Vagina (tissue), 2 donors: Measurements from ENCODE around the gene WNT7B. TPM values are rescaled to one million over a fixed set of nuclear protein-coding genes. Genes with fewer than 3 reads are reported as not detected.

ENCODE experiments used
- DNase-seq, 2 donors: peaks; one replicate each; pipeline ENCODE4 v3.0.0-alpha.2; 2017; ENCODE audit errors: extremely low spot score in 2 of 2
- H3K27ac ChIP-seq: fragments of 200-600 bp; sonication (generic); one replicate; pipeline ENCODE4 v1.5.1; 2019
- H3K27me3 ChIP-seq: fragments of 200-600 bp; sonication (generic); one replicate; pipeline ENCODE4 v1.5.1; 2019
- H3K36me3 ChIP-seq, 2 donors: fragments of 200-600 bp; sonication (generic); one replicate each; pipeline ENCODE4 v1.5.1; 2017 to 2019
- H3K4me1 ChIP-seq: fragments of 200-600 bp; sonication (generic); one replicate; pipeline ENCODE4 v1.5.1; 2019
- H3K4me3 ChIP-seq, 2 donors: fragments of 200-600 bp; sonication (generic); 1 replicate in 1 of 2; 2 replicates in 1 of 2; pipeline ENCODE4 v1.5.1; 2016 to 2019
- H3K9me3 ChIP-seq: fragments of 200-600 bp; sonication (generic); one replicate; pipeline ENCODE4 v1.5.1; 2019
- POLR2A ChIP-seq, 2 donors: fragments of 450-650 bp; IDR thresholded peaks; one replicate each; pipeline ENCODE4 v1.6.1; 2017; ENCODE audit warnings: antibody characterized with exemption in 2 of 2, mild to moderate bottlenecking in 2 of 2, moderate library complexity in 2 of 2
- POLR2AphosphoS5 ChIP-seq, 2 donors: sonication (generic); formaldehyde crosslinking; IDR thresholded peaks; one replicate each; pipeline ENCODE4 v1.9.0; 2017; ENCODE audit warnings: antibody characterized with exemption in 2 of 2, mild to moderate bottlenecking in 2 of 2, low read depth in 1 of 2; ENCODE audit not compliant: insufficient read depth in 1 of 2
- intact Hi-C: fragments of 100-400 bp; cut with DNase I; formaldehyde crosslinking; loops from one replicate; pipeline ENCODE4 v1.15.1; 2023
- total RNA-seq: library from RNA; depleted of rRNA; stranded (reverse); fragments of >200 nt; gene quantifications from one replicate; pipeline ENCODE4 v1.2.3, GENCODE V29; 2016
- TF ChIP-seq, protein P1 (sequence below), 3 experiments: fragments of 450-650 bp in 2 of 3; fragments of 200-600 bp in 1 of 3; sonication (generic) in 1 of 3; IDR thresholded peaks; one replicate each; pipeline ENCODE4 v1.5.1; 2017 to 2019; ENCODE audit warnings: antibody characterized with exemption in 3 of 3, mild to moderate bottlenecking in 2 of 3, moderate library complexity in 2 of 3

The WNT7B gene
- total RNA-seq, 1 donor from 2014 or later = 7.1 TPM

GRCh38 chr22:45884201-45885062 lies 92.5 kb downstream of the WNT7B start:
- H3K27ac ChIP-seq = no peak overlapping the region
- no peaks in the 10 kb centered on the region for H3K27me3 ChIP-seq
- intact Hi-C loops = no loop called here
- H3K9me3 ChIP-seq = no peaks in the 10 kb centered on the region
- TF ChIP-seq POLR2A (IDR thresholded peaks at IDR 0.05) = no peak
- TF ChIP-seq, protein P1, sequence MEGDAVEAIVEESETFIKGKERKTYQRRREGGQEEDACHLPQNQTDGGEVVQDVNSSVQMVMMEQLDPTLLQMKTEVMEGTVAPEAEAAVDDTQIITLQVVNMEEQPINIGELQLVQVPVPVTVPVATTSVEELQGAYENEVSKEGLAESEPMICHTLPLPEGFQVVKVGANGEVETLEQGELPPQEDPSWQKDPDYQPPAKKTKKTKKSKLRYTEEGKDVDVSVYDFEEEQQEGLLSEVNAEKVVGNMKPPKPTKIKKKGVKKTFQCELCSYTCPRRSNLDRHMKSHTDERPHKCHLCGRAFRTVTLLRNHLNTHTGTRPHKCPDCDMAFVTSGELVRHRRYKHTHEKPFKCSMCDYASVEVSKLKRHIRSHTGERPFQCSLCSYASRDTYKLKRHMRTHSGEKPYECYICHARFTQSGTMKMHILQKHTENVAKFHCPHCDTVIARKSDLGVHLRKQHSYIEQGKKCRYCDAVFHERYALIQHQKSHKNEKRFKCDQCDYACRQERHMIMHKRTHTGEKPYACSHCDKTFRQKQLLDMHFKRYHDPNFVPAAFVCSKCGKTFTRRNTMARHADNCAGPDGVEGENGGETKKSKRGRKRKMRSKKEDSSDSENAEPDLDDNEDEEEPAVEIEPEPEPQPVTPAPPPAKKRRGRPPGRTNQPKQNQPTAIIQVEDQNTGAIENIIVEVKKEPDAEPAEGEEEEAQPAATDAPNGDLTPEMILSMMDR (IDR thresholded peaks at IDR 0.05) = no peak
- TF ChIP-seq POLR2AphosphoS5 (IDR thresholded peaks at IDR 0.05; ENCODE audit: insufficient read depth in 1 of 2, low read depth in 1 of 2) = no peak
- H3K36me3 ChIP-seq = no peaks in the 10 kb centered on the region
- H3K4me3 ChIP-seq = no peak overlapping the region
- H3K4me1 ChIP-seq = peaks cover 28% of the 10 kb centered on the region
- DNase-seq = no peak

GRCh38 chr22:45883811-45884170 lies 93.2 kb downstream of the WNT7B start:
- Histone ChIP-seq H3K27ac (no peak overlapping the region), H3K4me3 (no peak overlapping the region), H3K27me3 (no peaks in the 10 kb centered on the region), H3K4me1 (peaks cover 28% of the 10 kb centered on the region), H3K9me3 (no peaks in the 10 kb centered on the region), H3K36me3 (no peaks in the 10 kb centered on the region)
- no peak for DNase-seq
- TF ChIP-seq POLR2AphosphoS5 (IDR thresholded peaks at IDR 0.05; ENCODE audit: insufficient read depth in 1 of 2, low read depth in 1 of 2) (no peak), POLR2A (IDR thresholded peaks at IDR 0.05) (no peak)
- intact Hi-C loops = no loop called here

GRCh38 chr22:45882881-45883810 lies 93.8 kb downstream of the WNT7B start:
- Histone ChIP-seq H3K36me3 (no peaks in the 10 kb centered on the region), H3K9me3 (no peaks in the 10 kb centered on the region), H3K27ac (no peak overlapping the region), H3K4me1 (peaks cover 28% of the 10 kb centered on the region), H3K4me3 (no peak overlapping the region), H3K27me3 (no peaks in the 10 kb centered on the region)
- intact Hi-C loops = no loop called here
- TF ChIP-seq POLR2AphosphoS5 (IDR thresholded peaks at IDR 0.05; ENCODE audit: insufficient read depth in 1 of 2, low read depth in 1 of 2) (no peak), POLR2A (IDR thresholded peaks at IDR 0.05) (no peak)
- TF ChIP-seq, protein P1 (IDR thresholded peaks at IDR 0.05) = no peak
- no peak for DNase-seq

- H3K27me3 ChIP-seq = no peaks in the 10 kb centered on the region
- no peak for DNase-seq
- no peaks in the 10 kb centered on the region for H3K9me3 ChIP-seq
- TF ChIP-seq POLR2AphosphoS5 (IDR thresholded peaks at IDR 0.05; ENCODE audit: insufficient read depth in 1 of 2, low read depth in 1 of 2) = no peak
- no peak for TF ChIP-seq POLR2A (IDR thresholded peaks at IDR 0.05)
- TF ChIP-seq, protein P1 (IDR thresholded peaks at IDR 0.05) = no peak
- no peak overlapping the region for H3K4me3 ChIP-seq
- no peak overlapping the region for H3K27ac ChIP-seq
- intact Hi-C loops = no loop called here
- H3K4me1 ChIP-seq = peaks cover 19% of the 10 kb centered on the region
- H3K36me3 ChIP-seq = no peaks in the 10 kb centered on the region
Observed at GRCh38 chr22:45881524-45881875, 95.5 kb downstream of the WNT7B start.

DNA sequence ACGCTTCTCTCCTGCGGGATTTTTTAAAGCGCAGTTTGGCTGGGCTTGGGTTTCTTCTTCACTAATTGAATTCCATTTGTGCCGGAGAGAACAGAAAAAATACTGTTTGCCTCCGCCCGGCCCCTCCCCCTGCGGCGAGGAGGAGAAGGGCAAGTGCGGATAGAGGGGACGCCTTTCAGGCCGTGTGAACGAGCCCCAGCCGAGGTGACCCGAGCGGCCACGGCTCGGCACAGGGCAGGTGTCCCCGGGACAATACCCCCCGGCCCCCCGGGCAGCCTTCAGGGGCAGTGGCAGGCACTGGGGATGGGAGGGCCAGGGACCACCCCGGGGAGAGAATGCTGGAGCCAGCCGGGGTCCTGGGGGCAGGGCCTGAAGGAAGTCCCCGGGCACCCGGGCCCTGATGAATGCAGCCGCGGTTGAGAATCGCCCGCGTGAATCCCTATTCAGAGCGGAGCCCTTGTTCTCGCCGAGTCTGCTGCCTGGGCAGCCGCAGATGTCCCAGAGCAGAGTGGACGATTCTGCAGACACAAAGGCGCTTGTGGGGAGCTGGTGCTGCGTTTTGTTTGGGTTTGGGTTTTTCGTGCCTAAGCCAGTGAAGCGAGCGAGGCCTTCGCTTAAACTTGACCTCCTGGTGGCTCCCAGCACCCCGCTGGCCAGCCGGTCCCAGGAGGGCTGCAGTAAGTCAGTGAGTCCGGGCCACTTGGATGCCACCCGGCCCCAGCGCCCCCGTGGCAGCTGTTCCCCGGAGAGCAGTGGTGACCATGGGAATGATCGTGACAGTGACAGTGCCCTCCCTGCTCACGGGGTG lies 96.0 kb downstream of the WNT7B start:
- Histone ChIP-seq H3K4me1 (peaks cover 19% of the 10 kb centered on the region), H3K27ac (no peak overlapping the region), H3K36me3 (no peaks in the 10 kb centered on the region), H3K4me3 (peak overlapping the region in 1 of 2 donors; percentile 17), H3K27me3 (no peaks in the 10 kb centered on the region), H3K9me3 (no peaks in the 10 kb centered on the region)
- TF ChIP-seq, protein P1 (IDR thresholded peaks at IDR 0.05) = no peak
- TF ChIP-seq POLR2A (IDR thresholded peaks at IDR 0.05) (no peak), POLR2AphosphoS5 (IDR thresholded peaks at IDR 0.05; ENCODE audit: insufficient read depth in 1 of 2, low read depth in 1 of 2) (no peak)
- intact Hi-C loops = no loop called here
- DNase-seq = no peak
